ENCODE measurements around the gene SUV39H1.
A peak's percentile ranks its signal among the peaks of the same experiment; 100 is the strongest.

Gene SUV39H1

GRCh38 chrX:48676106-48676892 is 20.2 kb upstream of the SUV39H1 start (continued):
- TF ChIP-seq TSHZ1 (tag by site-specific recombination; IDR thresholded peaks at IDR 0.05; ENCODE audit: borderline replicate concordance), result no peak
- no peak for TF ChIP-seq ATF2 (tag by site-specific recombination; IDR thresholded peaks at IDR 0.05; ENCODE audit: low read depth)
- TF ChIP-seq ZNF341 (tag by site-specific recombination; IDR thresholded peaks at IDR 0.05; ENCODE audit: low read depth), result peak; percentile 53; the same call in 1 of the 2 replicates
- no peak for TF ChIP-seq HOXC10 (CRISPR knock-in tag; IDR thresholded peaks at IDR 0.05)
- TF ChIP-seq ZNF121 (tag by site-specific recombination; IDR thresholded peaks at IDR 0.05), result no peak

- Histone ChIP-seq H3K36me3 (ENCODE audit: control insufficient read depth in 2 of 2, insufficient read depth in 1 of 2, low read length in 2 of 2) (no peaks in the 10 kb centered on the region), H3K27ac (ENCODE audit: extremely low read depth, low read depth, low read length) (peak overlapping the region; percentile 56; the same call in 1 of the 2 replicates), H3K9me3 (ENCODE audit: control insufficient read depth, insufficient read depth, low read depth, low read length) (no peaks in the 10 kb centered on the region), H3K4me1 (ENCODE audit: control insufficient read depth, insufficient read depth, low read length) (peaks cover 3% of the 10 kb centered on the region; the same call in 1 of the 2 replicates), H3K4me3 (ENCODE audit: low read depth, low read length) (peak overlapping the region; percentile 65)
- ChIA-PET POLR2A (interaction anchor here (0.9 to 2.0 kb wide), 14 partner anchors 12 to 490 kb away, joined by 3 to 19 read pairs (median 4); partner anchors contain the start of genes PQBP1, SLC35A2, SUV39H1 and TIMM17B), CTCF (interaction anchor here (0.9 kb wide), 1 partner anchor 46 kb away, joined by 3 read pairs; no protein-coding TSS in a partner anchor)
- TF ChIP-seq ZNF701 (tag by site-specific recombination; IDR thresholded peaks at IDR 0.05) (no peak), ZNF391 (tag by site-specific recombination; IDR thresholded peaks at IDR 0.05; ENCODE audit: borderline replicate concordance, low read depth) (no peak), HOXC10 (CRISPR knock-in tag; IDR thresholded peaks at IDR 0.05) (no peak), ZNF549 (tag by site-specific recombination; IDR thresholded peaks at IDR 0.05) (no peak), ZNF555 (tag by site-specific recombination; conservative IDR thresholded peaks at IDR 0.05) (no peak), ZBTB26 (tag by site-specific recombination; optimal IDR thresholded peaks at IDR 0.05) (peak; percentile 31), ZNF24 (tag by site-specific recombination; IDR thresholded peaks at IDR 0.05) (no peak), ZNF473 (tag by site-specific recombination; IDR thresholded peaks at IDR 0.05) (no peak), ZNF501 (tag by site-specific recombination; IDR thresholded peaks at IDR 0.05) (0 out of 2 replicates have a peak, but pooled peaks have one; percentile 7), ZNF792 (tag by site-specific recombination; IDR thresholded peaks at IDR 0.05) (no peak), ZNF571 (tag by site-specific recombination; IDR thresholded peaks at IDR 0.05) (no peak), ZNF19 (tag by site-specific recombination; IDR thresholded peaks at IDR 0.05; ENCODE audit: low read depth) (no peak), ZNF146 (tag by site-specific recombination; IDR thresholded peaks at IDR 0.05) (no peak), ZNF157 (tag by site-specific recombination; IDR thresholded peaks at IDR 0.05) (no peak), ZNF426 (tag by site-specific recombination; IDR thresholded peaks at IDR 0.05) (no peak), GLIS2 (tag by site-specific recombination; IDR thresholded peaks at IDR 0.05) (peak; percentile 37; the same call in 1 of the 2 replicates), KLF1 (tag by site-specific recombination; IDR thresholded peaks at IDR 0.05) (0 out of 2 replicates have a peak, but pooled peaks have one; percentile 32), ZSCAN4 (tag by site-specific recombination; IDR thresholded peaks at IDR 0.05) (no peak)
Observed at GRCh38 chrX:48676893-48677270, 19.7 kb upstream of the SUV39H1 start.
